ENCODE data around the gene ARSG. TPM values are rescaled to one million over a fixed set of nuclear protein-coding genes. Genes with fewer than 3 reads are reported as not detected.
A peak's percentile ranks its signal among the peaks of the same experiment; 100 is the strongest.

The ARSG gene
- total and polyA plus RNA-seq, 2 of the 13 experiments (the other 11 are each of a cell fraction or from before 2014, with no cell fraction given) = 3.7 to 15.2 TPM

GRCh38 chr17:68291836-68292688 is 767 bp downstream of the ARSG start (continued):
- TF ChIP-seq MXD3 (CRISPR knock-in tag; IDR thresholded peaks at IDR 0.05) (peak; percentile 92), CREBL2 (CRISPR knock-in tag; IDR thresholded peaks at IDR 0.05; ENCODE audit: borderline replicate concordance) (no peak; the same call in 1 of the 2 replicates), FOXK1 (CRISPR knock-in tag; IDR thresholded peaks at IDR 0.05; ENCODE audit: borderline replicate concordance, low read depth) (peak; percentile 52; the same call in 1 of the 2 replicates), ZNF883 (CRISPR knock-in tag; IDR thresholded peaks at IDR 0.05; ENCODE audit: not compliant biosample characterization) (peak; percentile 45), DBP (CRISPR knock-in tag; IDR thresholded peaks at IDR 0.05; ENCODE audit: not compliant biosample characterization) (no peak), E2F1 (CRISPR knock-in tag; IDR thresholded peaks at IDR 0.05) (0 out of 2 replicates have a peak, but pooled peaks have one; percentile 24), HIVEP1 (CRISPR knock-in tag; IDR thresholded peaks at IDR 0.05) (peak; percentile 60; the same call in 1 of the 2 replicates), NR2C2 (CRISPR knock-in tag; IDR thresholded peaks at IDR 0.05; ENCODE audit: borderline replicate concordance) (peak; percentile 71), HDAC1 (CRISPR knock-in tag; IDR thresholded peaks at IDR 0.05) (peak; percentile 78; the same call in 1 of the 2 replicates), FOXP1 (IDR thresholded peaks at IDR 0.05) (no peak), FOXP1 (CRISPR knock-in tag; IDR thresholded peaks at IDR 0.05) (0 out of 2 replicates have a peak, but pooled peaks have one; percentile 26), HNRNPLL (IDR thresholded peaks at IDR 0.05; ENCODE audit: low read depth, low read length, poor library complexity, severe bottlenecking) (peak; percentile 88), PHB2 (IDR thresholded peaks at IDR 0.05; ENCODE audit: partially characterized antibody) (no peak), ZNF639 (CRISPR knock-in tag; conservative IDR thresholded peaks at IDR 0.05) (peak; percentile 45; the same call in 1 of the 2 replicates), RBFOX2 (IDR thresholded peaks at IDR 0.05; ENCODE audit: low read depth, low read length) (peak; percentile 93), ZSCAN9 (CRISPR knock-in tag; IDR thresholded peaks at IDR 0.05; ENCODE audit: borderline replicate concordance) (peak; percentile 59; the same call in 1 of the 2 replicates), ZNF614 (CRISPR knock-in tag; IDR thresholded peaks at IDR 0.05; ENCODE audit: borderline replicate concordance) (peak; percentile 31; the same call in 1 of the 2 replicates), ZFP36 (IDR thresholded peaks at IDR 0.05; ENCODE audit: borderline replicate concordance, low read depth, low read length, partially characterized antibody) (no peak), ZMAT3 (CRISPR knock-in tag; conservative IDR thresholded peaks at IDR 0.05) (peak; percentile 77; the same call in 1 of the 2 replicates), ZNF772 (CRISPR knock-in tag; IDR thresholded peaks at IDR 0.05) (0 out of 2 replicates have a peak, but pooled peaks have one; percentile 5), NFE2 (CRISPR knock-in tag; IDR thresholded peaks at IDR 0.05) (no peak), NRL (CRISPR knock-in tag; IDR thresholded peaks at IDR 0.05; ENCODE audit: borderline replicate concordance) (peak; percentile 85; the same call in 1 of the 2 replicates), TFDP2 (CRISPR knock-in tag; IDR thresholded peaks at IDR 0.05) (peak; percentile 47; the same call in 1 of the 2 replicates), ZNF552 (CRISPR knock-in tag; IDR thresholded peaks at IDR 0.05; ENCODE audit: borderline replicate concordance) (peak; percentile 48; the same call in 1 of the 2 replicates)
